Measurements from ENCODE around the gene IVNS1ABP. TPM values are rescaled to one million over a fixed set of nuclear protein-coding genes. Genes with fewer than 3 reads are reported as not detected.
A peak's percentile ranks its signal among the peaks of the same experiment; 100 is the strongest.

Gene IVNS1ABP
- total and polyA plus RNA-seq, 9 of the 15 experiments (the other 6 are each of a cell fraction or from before 2014, with no cell fraction given), result 30.6 to 126 (median 77.7) TPM

GRCh38 chr1:185263780-185264179, 53.3 kb downstream of the IVNS1ABP start:
- H2AFZ ChIP-seq (ENCODE audit: low read depth, low read length), result peak overlapping the region; percentile 70
- POLR2A ChIA-PET, result interaction anchor here (0.9 to 1.6 kb wide), 3 partner anchors 14 to 24 kb away, joined by 3 to 6 read pairs (median 4); no protein-coding TSS in a partner anchor
- no peak overlapping the region for H3K4me3 ChIP-seq
- FAIRE-seq, result peak; percentile 65
- no peaks in the 10 kb centered on the region for H3K9me1 ChIP-seq (ENCODE audit: control insufficient read depth, insufficient read depth, low read length)
- H3K27ac ChIP-seq (ENCODE audit: extremely low read depth, low read depth, low read length), result peak overlapping the region; percentile 48; the same call in 2 of the 3 replicates
- H3K27me3 ChIP-seq (ENCODE audit: control insufficient read depth in 2 of 2, insufficient read depth in 2 of 2, low read length in 2 of 2), result no peaks in the 10 kb centered on the region
- H4K20me1 ChIP-seq (replicated peaks; ENCODE audit: control insufficient read depth, insufficient read depth, low read length), result no peaks in the 10 kb centered on the region
- H3K9ac ChIP-seq (ENCODE audit: insufficient read depth in 1 of 2, low read depth in 2 of 2, low read length in 2 of 2), result peak overlapping the region in 1 of 2 experiments; percentile 29; a peak in 1 of 4 replicates
- BruUV-seq (replicated peaks), result no TSS peak
- no peaks in the 10 kb centered on the region for H3K36me3 ChIP-seq (ENCODE audit: control insufficient read depth, insufficient read depth, low read length)
- peak overlapping the region; percentile 49; the same call in 1 of the 2 replicates for H3K4me2 ChIP-seq (ENCODE audit: insufficient read depth, low read length)
- WGBS (ENCODE audit: insufficient coverage, low coverage, missing lambda C conversion rate), result 0% methylated on average over 1 of the region's 1 CpG
- peaks cover 5% of the 10 kb centered on the region; the same call in 1 of the 2 replicates for H3K9me3 ChIP-seq (replicated peaks; ENCODE audit: control insufficient read depth, insufficient read depth, low read depth, low read length)
- intact Hi-C loops (cut with micrococcal nuclease) (no loop called here), in situ Hi-C loops (cut with MboI) (no loop called here)
- peaks cover 2 to 32% of the 10 kb centered on the region in 2 experiments; a peak in 4 of 5 replicates for H3K4me1 ChIP-seq (replicated peaks in 1 of 2; ENCODE audit: control insufficient read depth in 2 of 2, insufficient read depth in 2 of 2, low read length in 2 of 2)
- ATAC-seq, result peak; percentile 68
- peak in 2 of 4 experiments; percentile 35 to 55 for DNase-seq (ENCODE audit: extremely low read depth in 1 of 4, low spot score in 3 of 4)
- CTCF ChIA-PET (ENCODE audit: low intra/inter-chr PET ratio), result no interaction called here
- H3K79me2 ChIP-seq (ENCODE audit: control insufficient read depth, insufficient read depth, low read length), result no peaks in the 10 kb centered on the region
- TF ChIP-seq TAL1 (IDR thresholded peaks at IDR 0.05), result peak; percentile 56; the same call in 1 of the 2 replicates
- TF ChIP-seq ZNF408 (CRISPR knock-in tag; IDR thresholded peaks at IDR 0.05; ENCODE audit: low read depth), result no peak
- peak; percentile 41 for TF ChIP-seq SMARCA4 (IDR thresholded peaks at IDR 0.05)
- no peak for TF ChIP-seq HDAC3 (IDR thresholded peaks at IDR 0.05; ENCODE audit: borderline replicate concordance, partially characterized antibody)
- no peak for TF ChIP-seq SNIP1 (IDR thresholded peaks at IDR 0.05; ENCODE audit: low read depth)
- TF ChIP-seq KDM4B (IDR thresholded peaks at IDR 0.05; ENCODE audit: borderline replicate concordance in 2 of 2, low read depth in 1 of 2), result no peak
- 0 out of 2 replicates have a peak, but pooled peaks have one; percentile 3 for TF ChIP-seq GATA2 (CRISPR knock-in tag; IDR thresholded peaks at IDR 0.05)
- peak; percentile 36; the same call in 1 of the 2 replicates for TF ChIP-seq GATAD2B (IDR thresholded peaks at IDR 0.05; ENCODE audit: borderline replicate concordance)
- TF ChIP-seq SRSF1 (IDR thresholded peaks at IDR 0.05; ENCODE audit: low read depth, low read length), result no peak
- TF ChIP-seq ZNF696 (CRISPR knock-in tag; conservative IDR thresholded peaks at IDR 0.05), result no peak
- no peak for TF ChIP-seq ARID2 (IDR thresholded peaks at IDR 0.05)
- TF ChIP-seq NFE2 (IDR thresholded peaks at IDR 0.05; ENCODE audit: low read depth), result peak; percentile 24; the same call in 1 of the 2 replicates
- TF ChIP-seq ZC3H4 (CRISPR knock-in tag; IDR thresholded peaks at IDR 0.05; ENCODE audit: borderline replicate concordance), result no peak
- TF ChIP-seq TBL1XR1 (IDR thresholded peaks at IDR 0.05; ENCODE audit: low read length in 2 of 2), result 0 out of 4 replicates have a peak, but pooled peaks of 1 of the 2 experiments have one; percentile 44
- no peak for TF ChIP-seq PRPF4 (IDR thresholded peaks at IDR 0.05; ENCODE audit: insufficient read depth, low read depth, low read length, poor library complexity, severe bottlenecking)
- TF ChIP-seq ZNF76 (CRISPR knock-in tag; IDR thresholded peaks at IDR 0.05; ENCODE audit: borderline replicate concordance), result no peak
- no peak for TF ChIP-seq TSC22D4 (tag; IDR thresholded peaks at IDR 0.05)
- no peak for TF ChIP-seq PREB (CRISPR knock-in tag; IDR thresholded peaks at IDR 0.05)
- no peak for TF ChIP-seq ZNF584 (CRISPR knock-in tag; IDR thresholded peaks at IDR 0.05; ENCODE audit: low read depth)
- no peak for TF ChIP-seq MAFF (IDR thresholded peaks at IDR 0.05; ENCODE audit: low read length)
- TF ChIP-seq NRF1 (conservative IDR thresholded peaks at IDR 0.05 in 1 of 2, IDR thresholded peaks at IDR 0.05 in 1 of 2), result no peak
- TF ChIP-seq ETV1 (tag; conservative IDR thresholded peaks at IDR 0.05; ENCODE audit: low read depth), result no peak
- no peak for TF ChIP-seq CXXC5 (CRISPR knock-in tag; IDR thresholded peaks at IDR 0.05)
- no peak for TF ChIP-seq CHD2 (IDR thresholded peaks at IDR 0.05; ENCODE audit: low read depth, low read length)
- no peak for TF ChIP-seq SMARCC2 (IDR thresholded peaks at IDR 0.05; ENCODE audit: low read depth)
- no peak for TF ChIP-seq ELF2 (CRISPR knock-in tag; IDR thresholded peaks at IDR 0.05)
